ENCODE results near the gene ZNF563.

ZNF563 gene

DNA sequence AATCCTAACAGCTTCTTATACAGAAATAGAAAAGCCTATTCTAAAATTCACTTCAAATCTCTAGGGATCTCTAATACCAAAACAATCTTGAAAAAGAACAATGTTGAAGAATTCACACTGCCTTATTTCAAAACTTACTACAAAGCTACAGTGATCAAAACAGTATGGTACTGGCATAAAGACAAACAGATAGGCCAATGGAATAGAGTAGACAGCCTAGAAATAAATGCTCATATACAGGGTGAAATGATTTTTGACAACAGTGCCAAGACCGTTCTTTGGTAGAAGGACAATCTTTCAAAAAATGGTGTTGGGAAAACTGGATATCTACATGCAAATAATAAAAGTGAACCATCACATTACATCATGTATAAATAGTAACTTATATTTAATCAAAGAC is 11.8 kb upstream of the ZNF563 start:
- no peak for DNase-seq (ENCODE audit: low read depth)
- no peak for TF ChIP-seq MYC (IDR thresholded peaks at IDR 0.05; ENCODE audit: low read depth, low read length)
- TF ChIP-seq, protein P1, sequence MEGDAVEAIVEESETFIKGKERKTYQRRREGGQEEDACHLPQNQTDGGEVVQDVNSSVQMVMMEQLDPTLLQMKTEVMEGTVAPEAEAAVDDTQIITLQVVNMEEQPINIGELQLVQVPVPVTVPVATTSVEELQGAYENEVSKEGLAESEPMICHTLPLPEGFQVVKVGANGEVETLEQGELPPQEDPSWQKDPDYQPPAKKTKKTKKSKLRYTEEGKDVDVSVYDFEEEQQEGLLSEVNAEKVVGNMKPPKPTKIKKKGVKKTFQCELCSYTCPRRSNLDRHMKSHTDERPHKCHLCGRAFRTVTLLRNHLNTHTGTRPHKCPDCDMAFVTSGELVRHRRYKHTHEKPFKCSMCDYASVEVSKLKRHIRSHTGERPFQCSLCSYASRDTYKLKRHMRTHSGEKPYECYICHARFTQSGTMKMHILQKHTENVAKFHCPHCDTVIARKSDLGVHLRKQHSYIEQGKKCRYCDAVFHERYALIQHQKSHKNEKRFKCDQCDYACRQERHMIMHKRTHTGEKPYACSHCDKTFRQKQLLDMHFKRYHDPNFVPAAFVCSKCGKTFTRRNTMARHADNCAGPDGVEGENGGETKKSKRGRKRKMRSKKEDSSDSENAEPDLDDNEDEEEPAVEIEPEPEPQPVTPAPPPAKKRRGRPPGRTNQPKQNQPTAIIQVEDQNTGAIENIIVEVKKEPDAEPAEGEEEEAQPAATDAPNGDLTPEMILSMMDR (IDR thresholded peaks at IDR 0.05; ENCODE audit: low read depth, low read length): no peak
- TF ChIP-seq, protein P2, sequence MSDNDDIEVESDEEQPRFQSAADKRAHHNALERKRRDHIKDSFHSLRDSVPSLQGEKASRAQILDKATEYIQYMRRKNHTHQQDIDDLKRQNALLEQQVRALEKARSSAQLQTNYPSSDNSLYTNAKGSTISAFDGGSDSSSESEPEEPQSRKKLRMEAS (IDR thresholded peaks at IDR 0.05; ENCODE audit: low read depth, low read length): no peak
- no peak for TF ChIP-seq POLR2A (IDR thresholded peaks at IDR 0.05; ENCODE audit: extremely low read depth, insufficient read length)
- no peak overlapping the region for H3K4me3 ChIP-seq (ENCODE audit: low read depth, low read length)

DNA sequence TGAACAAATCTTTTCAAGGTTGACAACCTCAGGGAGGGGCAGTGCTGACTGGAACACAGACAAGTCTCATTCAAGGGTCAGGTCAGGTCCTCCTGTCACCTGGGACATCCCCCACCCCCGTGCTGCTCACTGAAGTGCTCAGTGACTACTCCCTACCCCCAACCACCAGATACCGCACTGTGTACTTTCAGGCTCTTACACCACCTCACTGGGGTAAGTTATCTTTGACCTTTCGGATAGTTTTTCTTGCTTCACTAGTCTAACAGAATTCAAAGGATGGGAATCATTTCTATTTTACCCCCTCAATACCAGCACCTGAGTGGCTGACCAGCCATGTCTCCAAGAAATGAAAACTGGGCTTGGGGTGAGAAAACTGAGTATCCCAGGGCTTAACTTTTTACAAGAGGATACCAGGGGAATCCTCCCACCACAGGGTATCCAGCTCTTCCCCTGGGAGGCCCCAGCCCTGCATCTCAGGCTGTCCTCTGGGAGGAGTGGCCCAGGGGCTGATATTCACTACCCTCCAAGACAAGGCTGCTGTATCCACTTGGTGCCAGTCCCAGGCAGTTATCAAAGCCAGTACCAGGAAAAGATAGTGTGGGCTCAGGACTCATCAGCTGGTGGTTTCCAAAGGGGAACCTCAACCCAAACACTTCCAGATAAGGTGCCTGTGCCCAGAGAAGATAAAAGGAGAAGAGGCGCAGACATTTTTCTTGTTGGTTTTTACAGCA is 2.1 kb downstream of the ZNF563 start:
- H3K4me3 ChIP-seq (ENCODE audit: low read depth, low read length): no peak overlapping the region
- no peak for DNase-seq (ENCODE audit: low read depth)
- TF ChIP-seq POLR2A (IDR thresholded peaks at IDR 0.05; ENCODE audit: extremely low read depth, insufficient read length) (no peak), MYC (IDR thresholded peaks at IDR 0.05; ENCODE audit: low read depth, low read length) (no peak)
- TF ChIP-seq, protein P2 (IDR thresholded peaks at IDR 0.05; ENCODE audit: low read depth, low read length): no peak
- TF ChIP-seq, protein P1 (IDR thresholded peaks at IDR 0.05; ENCODE audit: low read depth, low read length): no peak

DNA sequence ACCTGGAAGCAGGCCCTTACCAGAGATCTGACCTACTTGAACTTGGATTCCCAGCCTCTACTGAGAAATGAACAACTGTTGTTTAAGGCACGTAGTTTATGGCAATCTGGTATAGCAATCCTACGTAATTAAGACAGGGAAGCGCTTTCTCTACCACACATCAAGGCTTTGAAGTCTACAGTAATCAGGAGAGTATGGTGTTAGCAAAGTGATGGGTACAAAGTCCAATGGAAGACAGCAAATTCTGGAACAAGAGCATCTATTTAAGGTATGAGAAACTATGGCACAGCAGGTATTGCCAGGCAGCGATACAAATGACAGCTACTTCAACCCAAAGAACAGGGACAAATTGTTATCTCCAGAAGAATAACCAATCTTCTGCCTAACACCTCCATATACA is 3.1 kb downstream of the ZNF563 start:
- DNase-seq (ENCODE audit: low read depth): no peak
- no peak overlapping the region for H3K4me3 ChIP-seq (ENCODE audit: low read depth, low read length)
- TF ChIP-seq, protein P2 (IDR thresholded peaks at IDR 0.05; ENCODE audit: low read depth, low read length): no peak
- TF ChIP-seq, protein P1 (IDR thresholded peaks at IDR 0.05; ENCODE audit: low read depth, low read length): no peak
- TF ChIP-seq POLR2A (IDR thresholded peaks at IDR 0.05; ENCODE audit: extremely low read depth, insufficient read length) (no peak), MYC (IDR thresholded peaks at IDR 0.05; ENCODE audit: low read depth, low read length) (no peak)

DNA sequence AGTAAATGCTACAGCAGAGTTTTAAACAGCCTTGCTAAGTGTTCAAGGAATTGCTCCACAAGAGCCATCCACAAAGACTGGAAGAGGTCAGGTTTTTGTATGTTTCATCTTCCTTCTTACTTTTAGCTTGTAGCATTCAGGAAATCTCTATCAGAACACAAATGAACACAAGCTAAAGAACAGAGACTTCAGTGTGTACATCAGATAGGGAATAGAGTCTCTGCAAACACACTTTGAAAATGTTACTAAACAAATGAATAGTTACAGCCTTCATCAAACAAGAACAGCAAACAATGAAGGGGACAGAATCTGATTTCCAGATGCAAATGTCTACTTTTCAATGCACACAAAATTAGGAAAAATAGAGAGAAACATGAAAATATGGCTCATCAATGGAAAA is 7.7 kb downstream of the ZNF563 start:
- H3K4me3 ChIP-seq (ENCODE audit: low read depth, low read length): no peak overlapping the region
- TF ChIP-seq MYC (IDR thresholded peaks at IDR 0.05; ENCODE audit: low read depth, low read length) (no peak), POLR2A (IDR thresholded peaks at IDR 0.05; ENCODE audit: extremely low read depth, insufficient read length) (no peak)
- TF ChIP-seq, protein P1 (IDR thresholded peaks at IDR 0.05; ENCODE audit: low read depth, low read length): no peak
- DNase-seq (ENCODE audit: low read depth): no peak

DNA sequence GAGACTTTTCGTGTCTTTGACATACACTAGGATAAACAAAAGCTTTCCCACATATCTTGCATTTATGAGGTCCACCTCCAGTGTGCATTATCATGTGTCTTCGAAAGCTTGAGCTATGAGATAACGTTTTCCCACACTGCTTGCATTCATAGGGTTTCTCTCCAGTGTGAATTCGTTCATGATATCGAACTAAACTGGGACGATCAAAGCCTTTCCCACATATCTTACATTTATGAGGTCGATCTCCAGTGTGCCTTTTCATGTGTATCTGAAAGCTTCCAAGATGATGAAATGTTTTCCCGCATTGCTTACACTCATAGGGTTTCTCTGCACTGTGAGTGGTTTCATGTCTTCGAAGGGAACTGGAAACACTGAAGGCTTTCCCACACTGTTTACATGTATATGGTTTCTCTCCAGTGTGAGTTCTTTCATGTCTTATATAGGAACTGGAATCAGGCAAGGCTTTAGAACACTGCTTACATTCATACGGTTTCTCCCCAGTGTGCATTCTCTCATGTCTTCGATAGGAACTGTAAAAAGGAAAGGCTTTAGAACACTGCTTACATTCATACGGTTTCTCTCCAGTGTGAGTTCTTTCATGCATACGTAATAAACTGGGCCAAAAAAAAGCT is 14.5 kb downstream of the ZNF563 start:
- TF ChIP-seq, protein P2 (IDR thresholded peaks at IDR 0.05; ENCODE audit: low read depth, low read length): no peak
- no peak for TF ChIP-seq MYC (IDR thresholded peaks at IDR 0.05; ENCODE audit: low read depth, low read length)
- TF ChIP-seq, protein P1 (IDR thresholded peaks at IDR 0.05; ENCODE audit: low read depth, low read length): no peak
- TF ChIP-seq POLR2A (IDR thresholded peaks at IDR 0.05; ENCODE audit: extremely low read depth, insufficient read length): no peak
- DNase-seq (ENCODE audit: low read depth): no peak
- no peak overlapping the region for H3K4me3 ChIP-seq (ENCODE audit: low read depth, low read length)

Measured in NB4 (cell line).